ENCODE data around the gene ARHGAP19.
"Not testable (repeated sequence)": the region's sequence is repeated elsewhere in the genome, so short reads cannot be mapped to it uniquely, and the experiment has no call there.

The ARHGAP19 gene

GRCh38 chr10:97321032-97321803 is 28.8 kb upstream of the ARHGAP19 start:
- no peak for DNase-seq

- DNase-seq = no peak
Measured at GRCh38 chr10:97320480-97321031, 28.1 kb upstream of the ARHGAP19 start.

- DNase-seq = no peak
Measured at GRCh38 chr10:97319671-97320479, 27.4 kb upstream of the ARHGAP19 start.

GRCh38 chr10:97318772-97319651 is 26.6 kb upstream of the ARHGAP19 start, which contains the start of gene FRAT1:
Gene FRAT1, plus strand, starts transcription at chr10:97319271. Its CDS starts 183 bp downstream, at chr10:97319454.
- no peak for DNase-seq

GRCh38 chr10:97314671-97315070 is 22.2 kb upstream of the ARHGAP19 start:
- DNase-seq = no peak

GRCh38 chr10:97312897-97313296 is 20.5 kb upstream of the ARHGAP19 start:
- no peak for DNase-seq

GRCh38 chr10:97311111-97311626 is 18.7 kb upstream of the ARHGAP19 start:
- no peak for DNase-seq

GRCh38 chr10:97307866-97308780 is 15.7 kb upstream of the ARHGAP19 start:
- no peak for DNase-seq

GRCh38 chr10:97307441-97307840 is 15.0 kb upstream of the ARHGAP19 start:
- no peak for DNase-seq

GRCh38 chr10:97302088-97302791 is 9.8 kb upstream of the ARHGAP19 start:
- no peak for DNase-seq

- no peak for DNase-seq
Measured at GRCh38 chr10:97300980-97301379, 8.5 kb upstream of the ARHGAP19 start.

- DNase-seq = no peak
Measured at GRCh38 chr10:97298223-97298571, 5.8 kb upstream of the ARHGAP19 start.

GRCh38 chr10:97297556-97298222 is 5.3 kb upstream of the ARHGAP19 start:
- DNase-seq = no peak

- no peak for DNase-seq
Measured at GRCh38 chr10:97292862-97293198, 393 bp upstream of the ARHGAP19 start.

GRCh38 chr10:97291357-97292096 is 910 bp downstream of the ARHGAP19 start:
- DNase-seq = no peak

GRCh38 chr10:97290576-97291356 is 1.7 kb downstream of the ARHGAP19 start:
- DNase-seq = not testable (repeated sequence)

GRCh38 chr10:97290076-97290475 is 2.4 kb downstream of the ARHGAP19 start:
- DNase-seq = not testable (repeated sequence)

- no peak for DNase-seq
Measured at GRCh38 chr10:97280783-97281182, 11.7 kb downstream of the ARHGAP19 start.

Data from NCI-H2081 treated with DMSO at 0.1 percent for 48 hours (cell line).